HG03558 (cell line): ENCODE data around the gene ZNF606.

ENCODE experiments used
- ATAC-seq: cut with Tn5 transposase; IDR thresholded peaks from one replicate; pipeline ENCODE4 v1.9.1; 2021; ENCODE audit warnings: moderate number of reproducible peaks; ENCODE audit not compliant: unreplicated experiment; ENCODE audit errors: extremely low read depth

Gene ZNF606

DNA sequence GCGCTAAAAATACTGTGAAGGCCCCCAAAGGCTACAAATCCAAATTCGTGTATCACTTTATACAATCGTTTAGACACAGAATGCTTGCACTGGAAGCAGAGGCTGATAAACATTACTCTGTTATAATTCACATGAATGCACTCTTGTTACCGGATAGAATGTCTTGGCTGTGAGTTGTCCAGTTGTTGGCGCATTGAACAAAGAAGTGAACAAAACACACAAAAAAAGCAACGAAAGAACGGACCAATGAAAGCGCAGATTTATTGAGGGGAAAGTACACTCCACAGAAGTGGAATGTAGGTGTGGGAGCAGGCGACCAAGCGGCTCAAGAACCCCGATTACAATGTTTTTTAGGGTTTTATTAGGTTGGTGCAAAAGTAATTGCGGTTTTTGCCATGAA is 66.9 kb downstream of the ZNF606 start:
- ATAC-seq: no peak

GRCh38 chr19:57934820-57935665 is 67.6 kb downstream of the ZNF606 start, which contains the start of gene ZNF418:
ZNF418 (minus strand) TSS chr19:57935402; CDS start chr19:57933822, 1,580 bp downstream.
- no peak for ATAC-seq

DNA sequence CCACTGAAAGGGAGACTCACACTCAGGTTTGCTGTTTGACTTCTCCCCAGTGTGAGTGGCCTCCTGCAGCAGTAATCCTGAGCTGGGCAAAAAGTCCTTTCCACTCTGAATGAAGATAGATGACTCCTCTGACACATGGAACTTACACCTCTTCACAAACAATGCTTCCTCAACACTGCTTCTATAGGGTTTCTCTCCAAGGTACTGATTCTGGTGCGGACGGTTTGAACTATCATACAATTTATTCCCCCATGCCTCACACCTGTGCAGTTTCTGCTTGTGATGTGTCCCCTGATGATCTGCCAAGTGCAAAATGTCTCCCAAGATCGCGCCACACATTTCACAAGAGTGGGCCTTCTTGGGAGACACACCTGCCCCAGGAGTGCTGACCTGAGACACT is 75.0 kb downstream of the ZNF606 start:
- ATAC-seq: no peak
